GM19372 (cell line): ENCODE results near the gene MDM2.

Experiments
- ATAC-seq: cut with Tn5 transposase; IDR thresholded peaks from one replicate; pipeline ENCODE4 v1.9.1; 2021; ENCODE audit warnings: mild to moderate bottlenecking, low read depth, moderate library complexity; ENCODE audit not compliant: unreplicated experiment

The MDM2 gene

DNA sequence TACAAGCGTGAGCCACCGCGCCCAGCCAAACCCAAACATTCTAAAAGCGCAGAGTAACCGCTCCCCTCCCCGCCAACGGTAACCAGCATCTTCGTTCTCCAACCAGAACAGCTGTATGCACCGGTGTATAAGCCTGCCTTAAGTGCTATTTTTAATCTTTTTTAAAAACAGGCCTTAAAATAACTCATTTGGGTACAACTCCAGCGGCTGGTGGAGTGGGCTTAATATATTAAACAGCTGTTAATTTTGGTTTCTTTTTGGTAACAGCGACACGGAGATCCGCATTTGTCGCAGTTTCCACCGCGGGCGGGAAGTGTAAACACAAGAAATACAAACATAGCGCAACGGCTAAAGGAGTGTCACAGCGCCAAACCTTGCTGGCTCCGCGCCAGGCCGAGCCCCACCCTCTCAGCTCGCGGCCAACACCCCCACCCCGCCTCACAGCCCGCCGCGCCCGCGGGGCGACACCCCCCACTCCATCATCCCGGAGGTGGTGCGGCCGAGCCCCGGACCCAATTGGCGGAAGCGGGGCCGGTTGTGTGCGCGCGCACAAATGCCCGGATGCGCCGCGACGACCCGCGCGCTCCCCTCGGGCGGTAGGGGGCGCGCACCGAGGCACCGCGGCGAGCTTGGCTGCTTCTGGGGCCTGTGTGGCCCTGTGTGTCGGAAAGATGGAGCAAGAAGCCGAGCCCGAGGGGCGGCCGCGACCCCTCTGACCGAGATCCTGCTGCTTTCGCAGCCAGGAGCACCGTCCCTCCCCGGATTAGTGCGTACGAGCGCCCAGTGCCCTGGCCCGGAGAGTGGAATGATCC is at the start of gene MDM2:
MDM2 (plus strand) TSS at position 602 of the 812 bp plus-strand sequence. CDS start 301 bp downstream, outside the sequence.
- peak; percentile 61 for ATAC-seq

DNA sequence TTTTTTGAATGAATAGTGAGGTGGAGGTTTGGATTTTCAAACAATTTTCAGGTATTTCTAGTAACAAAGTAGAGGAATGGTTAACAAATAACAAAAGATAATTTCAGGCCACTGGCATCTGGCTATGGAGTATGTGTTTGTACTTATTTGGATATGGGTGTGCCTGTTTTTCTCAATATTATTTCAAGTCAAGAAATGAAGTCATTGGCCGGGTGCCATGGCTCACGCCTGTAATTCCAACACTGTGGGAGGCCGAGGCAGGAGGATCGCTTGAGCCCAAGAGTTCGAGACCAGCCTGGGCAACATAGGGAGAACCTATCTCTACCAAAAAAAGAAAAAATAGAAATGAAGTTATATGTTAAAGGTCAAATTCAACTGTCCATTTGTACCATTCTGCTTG is 48.1 kb upstream of the MDM2 start:
- ATAC-seq = no peak

- ATAC-seq = no peak
Measured at GRCh38 chr12:68760806-68761441, 47.1 kb upstream of the MDM2 start.

DNA sequence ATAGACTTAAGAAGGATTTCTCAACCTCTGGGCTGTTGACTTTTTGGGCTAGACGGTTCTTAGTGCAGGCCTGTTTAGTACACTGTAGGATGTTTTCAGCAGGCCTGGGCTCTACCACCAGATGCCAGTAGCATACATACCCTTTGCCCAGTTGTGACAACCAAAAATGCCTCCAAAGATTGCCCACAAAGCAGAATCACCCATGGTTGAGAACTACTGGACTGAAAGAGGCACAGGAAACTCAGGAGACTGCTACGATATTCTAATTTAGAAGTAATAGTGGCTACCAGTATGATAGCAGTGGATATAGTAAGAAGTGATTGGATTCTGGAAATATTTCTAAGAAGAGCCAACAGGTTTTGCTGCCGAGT is 46.5 kb upstream of the MDM2 start:
- ATAC-seq = no peak

DNA sequence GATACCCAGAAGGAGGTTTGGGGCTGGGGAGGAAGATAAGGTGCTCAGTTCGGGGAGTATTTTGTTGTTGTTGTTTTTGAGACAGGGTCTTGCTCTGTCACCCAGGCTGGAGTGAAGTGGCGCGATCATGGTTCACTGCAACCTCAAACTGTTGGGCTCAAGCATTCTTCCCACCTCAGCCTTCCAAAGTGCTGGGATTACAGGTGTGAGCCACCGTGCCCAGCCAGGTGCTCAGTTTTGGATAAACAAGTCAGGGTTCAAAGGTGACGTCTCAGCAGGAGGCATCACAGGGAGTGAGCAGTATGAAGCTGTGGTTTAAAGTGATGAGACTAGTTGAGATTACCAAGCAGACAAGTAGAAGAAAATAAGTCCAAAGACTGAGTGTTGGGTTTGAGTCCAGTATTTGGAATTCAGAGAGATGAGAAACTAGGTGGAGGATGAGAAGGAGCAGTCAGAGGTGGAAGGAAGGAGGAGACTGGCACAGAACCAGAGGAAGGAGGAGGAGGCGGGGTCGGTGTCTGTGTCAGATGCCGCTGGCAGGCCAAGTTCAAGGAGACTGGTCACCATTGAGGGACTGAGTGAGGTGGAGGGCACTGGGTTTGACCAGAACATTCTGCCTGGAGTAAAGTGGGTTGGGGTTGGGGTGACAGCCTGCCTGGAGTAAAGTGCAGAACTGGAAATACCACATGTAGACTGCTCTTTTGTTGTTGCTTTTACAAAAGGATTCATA is 45.9 kb upstream of the MDM2 start:
- ATAC-seq = no peak

GRCh38 chr12:68762691-68763090 is 45.3 kb upstream of the MDM2 start:
- no peak for ATAC-seq

- no peak for ATAC-seq
Measured at GRCh38 chr12:68765696-68766095, 42.3 kb upstream of the MDM2 start.

GRCh38 chr12:68766646-68767045 is 41.3 kb upstream of the MDM2 start:
- ATAC-seq = no peak

DNA sequence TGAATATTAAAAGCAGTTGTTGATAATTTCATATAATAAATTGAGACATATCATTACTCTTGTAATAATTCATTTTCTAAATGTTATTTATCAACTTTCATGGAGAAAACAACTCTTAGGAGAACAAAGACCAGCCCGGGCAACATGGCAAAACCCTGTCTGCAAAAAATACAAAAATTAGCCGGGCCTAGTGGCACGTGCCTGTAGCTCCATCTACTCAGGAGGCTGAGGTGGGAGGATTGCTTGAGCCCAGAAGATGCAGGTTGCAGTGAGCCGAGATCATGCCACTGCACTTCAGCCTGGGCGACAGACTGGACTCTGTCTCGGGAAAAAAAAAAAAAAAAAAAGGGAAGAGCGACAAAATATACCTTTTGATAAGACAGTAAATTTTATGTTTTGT is 40.8 kb upstream of the MDM2 start:
- no peak for ATAC-seq

GRCh38 chr12:68768431-68768939 is 39.5 kb upstream of the MDM2 start:
- no peak for ATAC-seq

DNA sequence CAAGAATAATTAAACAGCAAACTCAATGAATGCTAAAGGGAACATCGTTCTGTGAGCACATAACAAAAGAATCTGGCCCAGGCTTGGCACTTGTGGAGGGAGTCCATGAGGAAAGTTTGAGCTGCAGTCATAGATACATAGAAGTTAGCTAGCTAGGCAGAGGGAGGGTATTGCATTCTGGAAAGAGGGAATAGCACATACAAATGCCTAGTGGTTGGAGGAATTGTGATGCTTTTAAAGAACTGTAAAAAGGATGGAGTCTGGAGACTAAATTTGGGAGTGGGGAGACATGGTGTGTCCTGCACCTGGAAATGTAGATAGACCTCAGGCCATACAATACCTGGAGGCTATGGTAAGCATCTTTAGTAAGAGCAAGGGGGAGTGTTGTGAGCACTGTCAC is 38.0 kb upstream of the MDM2 start:
- no peak for ATAC-seq

- ATAC-seq = no peak
Measured at GRCh38 chr12:68771223-68771925, 36.6 kb upstream of the MDM2 start.

DNA sequence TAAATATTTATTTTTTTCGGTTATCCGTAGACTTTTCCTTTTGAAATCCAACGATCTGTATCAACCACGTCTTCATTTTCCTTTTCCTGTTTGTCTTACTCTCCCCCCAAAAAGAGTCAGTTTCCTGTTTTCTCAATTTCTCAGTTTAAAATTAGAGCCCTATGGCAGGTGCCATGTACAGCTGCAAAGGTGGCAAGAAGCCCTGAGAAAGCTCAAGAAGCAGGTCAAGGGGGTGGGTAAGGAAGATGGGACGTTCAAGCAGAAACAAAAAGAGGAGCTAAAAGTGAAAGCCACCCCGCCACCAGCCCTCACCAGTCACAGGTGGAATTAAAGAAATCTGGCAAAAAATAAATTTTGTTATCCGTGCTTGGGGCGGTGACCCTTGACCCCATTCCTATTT is 35.3 kb upstream of the MDM2 start:
- ATAC-seq = no peak

DNA sequence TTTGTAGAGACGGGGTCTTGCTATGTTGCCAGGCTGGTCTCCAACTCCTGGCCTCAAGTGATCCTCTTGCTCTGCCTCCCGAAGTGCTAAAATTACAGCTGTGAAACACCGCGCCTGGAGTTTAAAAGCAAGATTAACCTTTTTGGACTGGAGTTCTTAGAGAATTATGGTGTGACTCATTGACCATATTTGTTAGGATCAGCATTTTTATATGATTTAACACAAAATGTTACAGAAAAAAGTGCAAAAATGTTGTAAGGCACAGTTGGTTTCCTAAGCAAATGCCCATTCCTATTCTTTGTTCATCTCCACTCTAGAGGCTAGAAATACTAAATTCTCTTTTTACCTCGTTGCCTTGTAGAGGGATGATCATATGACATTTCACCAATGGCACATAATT is 34.4 kb upstream of the MDM2 start:
- no peak for ATAC-seq

- no peak for ATAC-seq
Measured at GRCh38 chr12:68775121-68775630, 32.8 kb upstream of the MDM2 start.

GRCh38 chr12:68776976-68777610 is 30.9 kb upstream of the MDM2 start:
- no peak for ATAC-seq

DNA sequence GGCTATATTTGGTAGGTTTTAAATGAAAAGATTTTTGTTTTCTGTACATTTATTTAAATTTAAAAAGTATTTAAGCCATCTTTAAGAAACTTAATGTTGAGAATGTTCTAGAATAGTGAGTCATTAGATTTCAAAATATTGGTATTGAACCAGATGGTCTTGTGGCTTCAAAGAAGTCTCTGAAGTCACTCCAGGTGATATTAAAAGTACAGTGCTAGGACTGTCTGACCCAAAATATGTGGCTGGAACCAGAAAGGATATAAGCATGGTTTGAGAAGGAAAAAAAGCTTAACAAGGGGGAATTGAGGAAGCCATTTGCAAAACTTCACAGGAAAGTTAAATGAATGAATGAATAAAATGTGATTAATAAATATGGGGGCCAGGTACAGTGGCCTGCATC is 28.7 kb upstream of the MDM2 start:
- no peak for ATAC-seq

GRCh38 chr12:68780731-68781130 is 27.2 kb upstream of the MDM2 start:
- no peak for ATAC-seq

DNA sequence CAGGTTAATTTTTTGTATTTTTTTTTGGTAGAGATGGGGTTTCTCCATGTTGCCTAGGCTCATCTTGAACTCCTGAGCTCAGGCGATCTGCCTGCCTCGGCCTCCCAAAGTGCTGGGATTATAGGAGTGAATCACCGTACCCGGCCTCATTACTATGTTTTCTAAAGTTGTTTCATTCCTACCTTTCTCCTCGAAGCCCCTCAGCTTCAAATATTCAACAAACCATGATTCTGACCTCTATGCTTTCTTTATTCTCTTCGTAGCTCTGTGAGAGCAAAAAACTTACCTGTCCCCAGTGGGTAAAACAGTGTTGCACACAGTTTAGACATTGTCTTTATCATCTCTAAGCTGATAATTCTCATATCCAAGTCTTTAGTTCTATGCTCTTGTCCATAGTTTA is 26.2 kb upstream of the MDM2 start:
- ATAC-seq = no peak

GRCh38 chr12:68784015-68784414 is 24.0 kb upstream of the MDM2 start:
- ATAC-seq = no peak
